CMK (cell line): ENCODE measurements around the gene HIGD2A.

Experiments
- DNase-seq: peaks from one replicate; pipeline ENCODE4 v3.0.0-alpha.2; 2010; ENCODE audit warnings: low read depth

The HIGD2A gene

GRCh38 chr5:176369934-176370711, 18.4 kb upstream of the HIGD2A start:
- DNase-seq = no peak

GRCh38 chr5:176371621-176372539, 16.7 kb upstream of the HIGD2A start:
- no peak for DNase-seq

- DNase-seq = no peak
Measured at GRCh38 chr5:176373100-176373818, 15.3 kb upstream of the HIGD2A start.

- no peak for DNase-seq
Measured at GRCh38 chr5:176379881-176380280, 8.7 kb upstream of the HIGD2A start.

GRCh38 chr5:176381423-176381822, 7.1 kb upstream of the HIGD2A start:
- DNase-seq = no peak

- DNase-seq = no peak
Measured at GRCh38 chr5:176381979-176382378, 6.6 kb upstream of the HIGD2A start.

GRCh38 chr5:176382721-176383120, 5.8 kb upstream of the HIGD2A start:
- DNase-seq = no peak

GRCh38 chr5:176383248-176383905, 5.2 kb upstream of the HIGD2A start:
- no peak for DNase-seq

- DNase-seq = no peak
Measured at GRCh38 chr5:176383961-176384360, 4.6 kb upstream of the HIGD2A start.

- DNase-seq = no peak
Measured at GRCh38 chr5:176384366-176384930, 4.1 kb upstream of the HIGD2A start.

- DNase-seq = no peak
Measured at GRCh38 chr5:176384991-176385390, 3.6 kb upstream of the HIGD2A start.

- no peak for DNase-seq
Measured at GRCh38 chr5:176386491-176386890, 2.1 kb upstream of the HIGD2A start.

- no peak for DNase-seq
Measured at GRCh38 chr5:176387384-176387925, 1.1 kb upstream of the HIGD2A start.

- peak; percentile 21 for DNase-seq
Measured at GRCh38 chr5:176388003-176388443, 528 bp upstream of the HIGD2A start.

- DNase-seq = peak; percentile 91
Measured at GRCh38 chr5:176389135-176390123, 878 bp downstream of the HIGD2A start.

GRCh38 chr5:176391479-176391878, 2.9 kb downstream of the HIGD2A start:
- DNase-seq = no peak

- no peak for DNase-seq
Measured at GRCh38 chr5:176391999-176392398, 3.4 kb downstream of the HIGD2A start.

GRCh38 chr5:176392526-176392925, 4.0 kb downstream of the HIGD2A start:
- no peak for DNase-seq

- DNase-seq = no peak
Measured at GRCh38 chr5:176394096-176394495, 5.5 kb downstream of the HIGD2A start.
